Tibial nerve (tissue), 3 donors: ENCODE results near the gene DDX19B.
"Not testable (repeated sequence)": the region's sequence is repeated elsewhere in the genome, so short reads cannot be mapped to it uniquely, and the experiment has no call there.

Source experiments
- CTCF ChIP-seq, 5 experiments: fragments of 200-600 bp in 3 of 5; fragments of 450-650 bp in 2 of 5; sonication (generic) in 3 of 5; IDR thresholded peaks; one replicate each; pipeline ENCODE4 v1.5.1; 2016 to 2019; ENCODE audit warnings: antibody characterized with exemption in 5 of 5, mild to moderate bottlenecking in 3 of 5, moderate library complexity in 2 of 5
- POLR2A ChIP-seq, 2 donors: fragments of 450-650 bp; IDR thresholded peaks; one replicate each; pipeline ENCODE4 v1.6.1; 2017; ENCODE audit warnings: antibody characterized with exemption in 2 of 2, mild to moderate bottlenecking in 2 of 2, moderate library complexity in 2 of 2

GRCh38 chr16:70267922-70268321 lies 31.1 kb upstream of the DDX19B start:
- TF ChIP-seq POLR2A (IDR thresholded peaks at IDR 0.05), result not testable (repeated sequence)
- peak in 1 of 5 experiments; percentile 5 for TF ChIP-seq CTCF (IDR thresholded peaks at IDR 0.05)
